Endodermal cell (in vitro differentiated cells): Measurements from ENCODE around the gene CDH18. TPM values are rescaled to one million over a fixed set of nuclear protein-coding genes. Genes with fewer than 3 reads are reported as not detected.

Experiments
- DNase-seq: peaks from one replicate; pipeline ENCODE4 v3.0.0-alpha.2; 2017
- H3K27ac ChIP-seq: 2 replicates; pipeline ENCODE4 v1.5.1; 2013; ENCODE audit warnings: mild to moderate bottlenecking, low read depth, low read length, moderate library complexity
- H3K27me3 ChIP-seq: 2 replicates; pipeline ENCODE4 v1.6.1; 2013; ENCODE audit warnings: mild to moderate bottlenecking, low read length, moderate library complexity; ENCODE audit not compliant: insufficient read depth, control insufficient read depth, poor library complexity, severe bottlenecking
- H3K36me3 ChIP-seq: 2 replicates; pipeline ENCODE4 v1.7.0; 2013; ENCODE audit warnings: mild to moderate bottlenecking, low read length, moderate library complexity; ENCODE audit not compliant: control insufficient read depth, insufficient read depth
- H3K4me1 ChIP-seq: one replicate; pipeline ENCODE4 v1.7.0; 2013; ENCODE audit warnings: low read length; ENCODE audit not compliant: control insufficient read depth, insufficient read depth
- H3K4me3 ChIP-seq: 2 replicates; pipeline ENCODE4 v1.5.1; 2013; ENCODE audit warnings: mild to moderate bottlenecking, low read length, moderate library complexity
- H3K9ac ChIP-seq: 2 replicates; pipeline ENCODE4 v1.6.1; 2013; ENCODE audit warnings: mild to moderate bottlenecking, low read length, moderate library complexity; ENCODE audit not compliant: poor library complexity, severe bottlenecking; ENCODE audit errors: extremely low read depth
- H3K9me3 ChIP-seq: 2 replicates; pipeline ENCODE4 v1.6.1; 2013; ENCODE audit warnings: mild to moderate bottlenecking, low read length, moderate library complexity; ENCODE audit not compliant: control insufficient read depth
- H3K27ac Mint-ChIP-seq: 2 replicates; pipeline ENCODE4 v1.8.0; 2020; ENCODE audit warnings: mixed read lengths
- H3K27me3 Mint-ChIP-seq: 2 replicates; pipeline ENCODE4 v1.8.0; 2021; ENCODE audit warnings: mild to moderate bottlenecking, mixed read lengths; ENCODE audit not compliant: insufficient read depth
- H3K36me3 Mint-ChIP-seq: 2 replicates; pipeline ENCODE4 v1.8.0; 2020; ENCODE audit warnings: low read depth, mixed read lengths
- H3K4me1 Mint-ChIP-seq: 2 replicates; pipeline ENCODE4 v1.8.0; 2020; ENCODE audit warnings: mixed read lengths
- H3K4me3 Mint-ChIP-seq: 2 replicates; pipeline ENCODE4 v1.8.0; 2020; ENCODE audit warnings: mild to moderate bottlenecking, moderate library complexity, mixed read lengths
- H3K9me3 Mint-ChIP-seq: 2 replicates; pipeline ENCODE4 v1.8.0; 2020; ENCODE audit warnings: mild to moderate bottlenecking, mixed read lengths
- WGBS, 2 experiments: methylation state at CpG; one replicate each; pipeline versions ENCODE4 v1.1.5 to v1.1.7; 2013; ENCODE audit warnings: missing lambda C conversion rate in 2 of 2, mixed read lengths in 1 of 2; ENCODE audit not compliant: insufficient coverage in 1 of 2, insufficient read length in 1 of 2; 5-methylcytosine and 5-hydroxymethylcytosine counted together
- total RNA-seq, 2 donors: library from RNA; stranded (reverse); fragmentation: NEBNext Ultra II Directional in 1 of 2; extraction: Animal tissue kit (Norgen Biotek cat#: 25700) in 1 of 2; gene quantifications; 2 replicates in 1 of 2; 3 replicates in 1 of 2; pipeline ENCODE4 v1.2.1, GENCODE V29; 2021
- TF ChIP-seq, protein P1 (sequence below): fragments of 200-600 bp; sonication (generic); conservative IDR thresholded peaks from 2 replicates; pipeline ENCODE4 v1.5.0; 2021; ENCODE audit warnings: antibody characterized with exemption, mild to moderate bottlenecking

The CDH18 gene
- total RNA-seq, 2 donors from 2014 or later, result 0.22 TPM; not detected in 1

DNA sequence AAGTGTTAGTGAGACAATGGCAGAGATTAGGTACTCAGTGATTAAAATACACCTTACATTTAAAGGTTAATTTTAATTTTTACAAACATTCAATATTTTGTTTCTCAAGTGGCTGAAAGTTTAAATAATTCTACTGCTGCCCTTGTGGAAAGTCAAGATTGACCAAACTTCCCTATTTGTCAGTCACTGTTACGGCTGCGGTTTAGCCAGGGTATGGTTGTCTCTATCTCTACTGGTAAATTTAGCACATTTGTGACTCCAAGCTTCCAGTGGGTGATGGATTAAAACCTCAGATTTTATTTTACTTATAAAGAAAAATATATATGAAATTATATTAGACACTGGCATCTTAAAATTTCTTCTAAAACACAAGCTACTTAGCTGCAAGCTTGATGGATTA lies 368.4 kb downstream of the CDH18 start:
- Mint-ChIP-seq H3K27ac (no peak overlapping the region), H3K9me3 (no peaks in the 10 kb centered on the region), H3K36me3 (no peaks in the 10 kb centered on the region), H3K4me3 (no peak overlapping the region), H3K4me1 (no peaks in the 10 kb centered on the region), H3K27me3 (peaks cover 2% of the 10 kb centered on the region)
- no peaks in the 10 kb centered on the region for H3K4me1 ChIP-seq
- no peaks in the 10 kb centered on the region for H3K27me3 ChIP-seq
- no peak overlapping the region for H3K9ac ChIP-seq
- no peaks in the 10 kb centered on the region for H3K9me3 ChIP-seq
- no peaks in the 10 kb centered on the region for H3K36me3 ChIP-seq
- DNase-seq, result no peak
- no peak overlapping the region for H3K27ac ChIP-seq
- WGBS, 2 experiments, result 93% methylated on average over 2 of the region's 2 CpGs; no CpG with 5 or more reads in 1 of the 2 experiments
- TF ChIP-seq, protein P1, sequence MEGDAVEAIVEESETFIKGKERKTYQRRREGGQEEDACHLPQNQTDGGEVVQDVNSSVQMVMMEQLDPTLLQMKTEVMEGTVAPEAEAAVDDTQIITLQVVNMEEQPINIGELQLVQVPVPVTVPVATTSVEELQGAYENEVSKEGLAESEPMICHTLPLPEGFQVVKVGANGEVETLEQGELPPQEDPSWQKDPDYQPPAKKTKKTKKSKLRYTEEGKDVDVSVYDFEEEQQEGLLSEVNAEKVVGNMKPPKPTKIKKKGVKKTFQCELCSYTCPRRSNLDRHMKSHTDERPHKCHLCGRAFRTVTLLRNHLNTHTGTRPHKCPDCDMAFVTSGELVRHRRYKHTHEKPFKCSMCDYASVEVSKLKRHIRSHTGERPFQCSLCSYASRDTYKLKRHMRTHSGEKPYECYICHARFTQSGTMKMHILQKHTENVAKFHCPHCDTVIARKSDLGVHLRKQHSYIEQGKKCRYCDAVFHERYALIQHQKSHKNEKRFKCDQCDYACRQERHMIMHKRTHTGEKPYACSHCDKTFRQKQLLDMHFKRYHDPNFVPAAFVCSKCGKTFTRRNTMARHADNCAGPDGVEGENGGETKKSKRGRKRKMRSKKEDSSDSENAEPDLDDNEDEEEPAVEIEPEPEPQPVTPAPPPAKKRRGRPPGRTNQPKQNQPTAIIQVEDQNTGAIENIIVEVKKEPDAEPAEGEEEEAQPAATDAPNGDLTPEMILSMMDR, result no peak
- H3K4me3 ChIP-seq, result no peak overlapping the region

DNA sequence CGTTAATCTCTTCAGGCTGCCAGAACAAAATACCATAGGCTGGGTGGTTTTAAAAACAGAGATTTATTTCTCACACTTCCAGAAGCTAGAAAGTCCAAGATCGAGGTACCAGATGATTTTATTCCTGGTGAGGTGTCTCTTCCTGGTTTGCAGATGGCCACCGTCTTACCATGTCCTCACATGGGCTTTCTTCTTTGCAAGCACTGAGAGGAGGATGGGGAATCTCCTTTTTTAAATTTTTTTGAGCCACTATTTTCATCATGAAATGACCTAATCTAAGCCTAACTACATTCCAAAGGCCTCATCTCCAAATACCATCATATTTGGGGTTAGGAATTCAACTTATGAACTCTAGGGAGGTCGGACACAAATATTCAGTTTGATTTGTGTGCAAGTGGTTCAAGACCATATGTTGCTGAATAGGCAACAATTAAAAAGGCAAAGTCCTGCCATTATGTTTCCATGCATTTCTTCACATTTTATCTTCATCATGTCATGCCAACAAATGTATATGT lies 371.2 kb downstream of the CDH18 start:
- no peaks in the 10 kb centered on the region for H3K36me3 ChIP-seq
- H3K27ac ChIP-seq, result no peak overlapping the region
- H3K4me3 Mint-ChIP-seq, result no peak overlapping the region
- no peaks in the 10 kb centered on the region for H3K4me1 ChIP-seq
- no peaks in the 10 kb centered on the region for H3K9me3 Mint-ChIP-seq
- no peak for DNase-seq
- 94% methylated on average over 4 of the region's 4 CpGs; no CpG with 5 or more reads in 1 of the 2 experiments for WGBS, 2 experiments
- no peak overlapping the region for H3K9ac ChIP-seq
- no peaks in the 10 kb centered on the region for H3K36me3 Mint-ChIP-seq
- no peaks in the 10 kb centered on the region for H3K27me3 Mint-ChIP-seq
- no peaks in the 10 kb centered on the region for H3K9me3 ChIP-seq
- TF ChIP-seq, protein P1, result no peak
- no peak overlapping the region for H3K27ac Mint-ChIP-seq
- H3K27me3 ChIP-seq, result no peaks in the 10 kb centered on the region
- H3K4me1 Mint-ChIP-seq, result no peaks in the 10 kb centered on the region
- no peak overlapping the region for H3K4me3 ChIP-seq

DNA sequence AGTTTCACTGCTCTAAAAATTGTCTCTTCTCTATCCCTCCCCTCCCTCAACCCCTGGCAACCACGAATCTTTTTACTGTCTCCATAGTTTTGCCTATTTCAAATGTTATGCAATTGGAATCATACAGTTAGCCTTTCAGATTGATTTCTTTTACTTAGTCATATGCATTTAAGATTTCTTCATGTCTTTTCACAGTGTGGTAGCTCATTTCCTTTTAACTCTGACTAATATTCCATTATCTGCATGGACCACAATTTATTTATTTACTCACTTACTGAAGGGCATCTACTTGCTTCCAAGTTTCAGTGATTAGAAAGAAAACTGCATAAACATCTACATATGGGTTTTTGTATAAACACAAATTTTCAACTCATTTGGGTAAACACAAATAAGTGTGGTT lies 372.3 kb downstream of the CDH18 start:
- Histone ChIP-seq H3K9me3 (no peaks in the 10 kb centered on the region), H3K9ac (no peak overlapping the region), H3K4me3 (no peak overlapping the region), H3K36me3 (no peaks in the 10 kb centered on the region), H3K4me1 (no peaks in the 10 kb centered on the region), H3K27me3 (no peaks in the 10 kb centered on the region), H3K27ac (no peak overlapping the region)
- TF ChIP-seq, protein P1, result no peak
- Mint-ChIP-seq H3K4me3 (no peak overlapping the region), H3K27ac (no peak overlapping the region), H3K27me3 (no peaks in the 10 kb centered on the region), H3K9me3 (no peaks in the 10 kb centered on the region), H3K36me3 (no peaks in the 10 kb centered on the region), H3K4me1 (no peaks in the 10 kb centered on the region)
- DNase-seq, result no peak
- WGBS, 2 experiments, result 94 to 100% methylated on average over 1 of the region's 1 CpG
